ENCODE measurements around the gene KRT37. TPM values are rescaled to one million over a fixed set of nuclear protein-coding genes. Genes with fewer than 3 reads are reported as not detected.

Gene KRT37
- total RNA-seq, 1 donor from 2014 or later = not detected

DNA sequence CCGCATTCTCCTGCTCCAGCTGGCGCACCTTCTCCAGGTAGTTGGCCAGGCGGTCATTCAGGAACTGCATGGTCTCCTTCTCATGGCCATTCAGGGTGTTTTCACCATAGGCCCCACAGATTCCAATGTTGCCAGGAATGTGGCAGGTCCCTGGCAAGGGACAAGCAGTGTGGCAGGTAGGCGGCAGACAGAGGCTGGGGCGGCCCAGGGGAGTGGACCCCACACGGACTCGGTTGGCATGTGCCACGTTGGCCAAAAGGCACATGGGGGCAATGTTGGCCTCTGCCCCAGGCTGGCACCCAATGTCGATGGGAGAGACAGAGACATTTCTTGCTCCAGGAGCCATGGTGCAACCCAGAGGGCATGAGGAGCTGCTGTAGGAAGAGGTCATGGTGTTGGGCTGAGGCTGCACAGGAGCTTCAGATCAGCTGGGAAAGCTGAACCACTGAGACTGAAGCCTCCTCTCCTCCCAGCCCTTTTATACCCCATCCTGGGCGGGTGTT lies 16.2 kb upstream of the KRT37 start, which contains the start of gene KRT38:
Gene KRT38, minus strand, starts transcription at position 453 of the 503 bp plus-strand sequence. Its CDS starts 62 bp downstream, at position 391.
- DNase-seq (ENCODE audit: extremely low spot score, unreplicated experiment) = no peak
- no peaks in the 10 kb centered on the region for H3K9me3 Mint-ChIP-seq (ENCODE audit: unreplicated experiment)
- TF ChIP-seq, protein P1, sequence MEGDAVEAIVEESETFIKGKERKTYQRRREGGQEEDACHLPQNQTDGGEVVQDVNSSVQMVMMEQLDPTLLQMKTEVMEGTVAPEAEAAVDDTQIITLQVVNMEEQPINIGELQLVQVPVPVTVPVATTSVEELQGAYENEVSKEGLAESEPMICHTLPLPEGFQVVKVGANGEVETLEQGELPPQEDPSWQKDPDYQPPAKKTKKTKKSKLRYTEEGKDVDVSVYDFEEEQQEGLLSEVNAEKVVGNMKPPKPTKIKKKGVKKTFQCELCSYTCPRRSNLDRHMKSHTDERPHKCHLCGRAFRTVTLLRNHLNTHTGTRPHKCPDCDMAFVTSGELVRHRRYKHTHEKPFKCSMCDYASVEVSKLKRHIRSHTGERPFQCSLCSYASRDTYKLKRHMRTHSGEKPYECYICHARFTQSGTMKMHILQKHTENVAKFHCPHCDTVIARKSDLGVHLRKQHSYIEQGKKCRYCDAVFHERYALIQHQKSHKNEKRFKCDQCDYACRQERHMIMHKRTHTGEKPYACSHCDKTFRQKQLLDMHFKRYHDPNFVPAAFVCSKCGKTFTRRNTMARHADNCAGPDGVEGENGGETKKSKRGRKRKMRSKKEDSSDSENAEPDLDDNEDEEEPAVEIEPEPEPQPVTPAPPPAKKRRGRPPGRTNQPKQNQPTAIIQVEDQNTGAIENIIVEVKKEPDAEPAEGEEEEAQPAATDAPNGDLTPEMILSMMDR (IDR thresholded peaks at IDR 0.05) = no peak
- H3K4me1 Mint-ChIP-seq (ENCODE audit: unreplicated experiment) = no peaks in the 10 kb centered on the region
- no peaks in the 10 kb centered on the region for H3K36me3 Mint-ChIP-seq (ENCODE audit: unreplicated experiment)
- H3K27me3 Mint-ChIP-seq (ENCODE audit: unreplicated experiment) = peaks cover 25% of the 10 kb centered on the region
- no peak within 1 kb of the TSS for H3K27ac Mint-ChIP-seq (ENCODE audit: unreplicated experiment)
- H3K4me3 Mint-ChIP-seq (ENCODE audit: unreplicated experiment) = no peak within 1 kb of the TSS

DNA sequence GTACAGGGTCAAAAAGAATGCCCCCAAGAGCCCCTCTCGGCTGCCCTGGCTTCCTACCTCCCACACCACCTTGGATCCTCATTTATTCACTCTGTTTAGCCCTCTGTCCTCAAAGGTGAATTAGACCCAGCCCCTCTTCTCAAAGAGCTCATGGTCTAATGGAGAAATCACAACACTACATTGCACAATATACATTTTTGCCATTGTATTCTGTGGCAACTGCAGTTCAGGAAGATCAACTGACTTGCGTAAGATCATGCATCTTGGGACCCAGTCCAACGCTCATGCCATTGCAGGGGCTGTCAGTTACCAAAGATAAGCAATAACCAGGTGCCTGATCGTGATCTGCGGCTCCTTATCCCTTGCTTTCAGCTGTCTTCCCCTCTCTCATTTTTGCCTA lies 15.0 kb upstream of the KRT37 start:
- no peak overlapping the region for H3K27ac Mint-ChIP-seq (ENCODE audit: unreplicated experiment)
- TF ChIP-seq, protein P1 (IDR thresholded peaks at IDR 0.05) = no peak
- no peaks in the 10 kb centered on the region for H3K36me3 Mint-ChIP-seq (ENCODE audit: unreplicated experiment)
- no peak for DNase-seq (ENCODE audit: extremely low spot score, unreplicated experiment)
- no peaks in the 10 kb centered on the region for H3K9me3 Mint-ChIP-seq (ENCODE audit: unreplicated experiment)
- H3K4me1 Mint-ChIP-seq (ENCODE audit: unreplicated experiment) = no peaks in the 10 kb centered on the region
- H3K4me3 Mint-ChIP-seq (ENCODE audit: unreplicated experiment) = no peak overlapping the region
- peaks cover 24% of the 10 kb centered on the region for H3K27me3 Mint-ChIP-seq (ENCODE audit: unreplicated experiment)

DNA sequence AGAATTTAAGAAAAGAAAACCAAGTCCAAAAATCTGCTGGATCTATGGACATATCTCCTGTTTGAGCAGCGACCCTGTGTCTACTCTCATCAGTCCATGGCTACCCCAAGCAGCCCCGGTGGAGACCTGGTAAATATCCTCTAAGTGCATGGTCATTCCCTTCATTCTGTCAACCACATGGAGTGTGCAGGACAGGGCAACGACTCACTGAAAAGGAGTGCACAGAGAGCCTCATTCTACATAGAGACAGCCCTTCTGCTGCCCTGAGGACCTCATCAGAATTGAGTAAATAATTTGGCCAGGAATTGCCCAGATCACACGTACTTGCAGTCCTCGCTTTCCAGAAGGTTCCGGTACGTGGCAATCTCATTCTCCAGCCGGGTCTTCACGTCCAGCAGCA lies 13.4 kb upstream of the KRT37 start:
- no peak for DNase-seq (ENCODE audit: extremely low spot score, unreplicated experiment)
- H3K4me3 Mint-ChIP-seq (ENCODE audit: unreplicated experiment) = no peak overlapping the region
- H3K9me3 Mint-ChIP-seq (ENCODE audit: unreplicated experiment) = no peaks in the 10 kb centered on the region
- TF ChIP-seq, protein P1 (IDR thresholded peaks at IDR 0.05) = no peak
- no peak overlapping the region for H3K27ac Mint-ChIP-seq (ENCODE audit: unreplicated experiment)
- no peaks in the 10 kb centered on the region for H3K4me1 Mint-ChIP-seq (ENCODE audit: unreplicated experiment)
- no peaks in the 10 kb centered on the region for H3K36me3 Mint-ChIP-seq (ENCODE audit: unreplicated experiment)
- peaks cover 14% of the 10 kb centered on the region for H3K27me3 Mint-ChIP-seq (ENCODE audit: unreplicated experiment)

DNA sequence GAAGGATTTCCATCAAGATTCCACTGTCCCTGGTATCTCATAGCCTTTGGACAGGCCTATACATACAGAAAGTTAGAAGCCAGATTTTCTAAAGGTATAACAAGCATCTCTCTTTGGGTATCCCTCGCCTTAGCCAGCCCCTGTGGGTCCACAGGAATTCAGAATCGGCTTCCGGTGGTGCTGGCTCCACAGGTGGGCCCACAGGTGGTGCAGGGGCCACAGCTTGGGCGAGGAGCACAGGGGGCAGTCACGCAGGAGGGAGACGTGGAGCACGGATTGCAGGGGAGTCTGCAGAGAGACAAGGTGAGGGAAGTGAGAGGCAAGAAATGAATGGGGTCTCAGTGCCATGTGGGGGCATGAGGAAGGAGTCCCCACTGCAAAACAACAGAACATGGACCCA lies 12.9 kb upstream of the KRT37 start:
- no peaks in the 10 kb centered on the region for H3K36me3 Mint-ChIP-seq (ENCODE audit: unreplicated experiment)
- H3K4me3 Mint-ChIP-seq (ENCODE audit: unreplicated experiment) = no peak overlapping the region
- no peaks in the 10 kb centered on the region for H3K9me3 Mint-ChIP-seq (ENCODE audit: unreplicated experiment)
- DNase-seq (ENCODE audit: extremely low spot score, unreplicated experiment) = no peak
- H3K4me1 Mint-ChIP-seq (ENCODE audit: unreplicated experiment) = no peaks in the 10 kb centered on the region
- H3K27ac Mint-ChIP-seq (ENCODE audit: unreplicated experiment) = no peak overlapping the region
- H3K27me3 Mint-ChIP-seq (ENCODE audit: unreplicated experiment) = peaks cover 14% of the 10 kb centered on the region
- TF ChIP-seq, protein P1 (IDR thresholded peaks at IDR 0.05) = no peak

DNA sequence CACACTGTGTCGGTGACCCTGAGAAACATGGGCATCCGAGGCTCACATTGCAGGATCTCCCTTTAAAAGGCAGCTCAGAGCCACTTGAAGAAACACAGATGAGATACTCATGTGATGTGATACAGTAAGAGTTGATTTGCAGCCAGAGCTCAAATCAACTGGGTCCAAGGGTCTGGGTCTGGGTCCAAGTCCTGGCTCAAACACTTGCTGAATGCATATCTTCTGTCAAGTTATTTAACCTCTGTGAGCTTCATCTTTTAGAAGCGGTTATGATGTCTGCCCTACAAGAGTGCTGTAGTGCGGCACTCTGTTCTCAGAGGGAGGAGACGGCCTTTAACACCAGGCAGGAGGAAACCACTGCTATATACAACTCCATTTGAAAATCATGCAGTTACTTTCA lies 10.0 kb upstream of the KRT37 start:
- Mint-ChIP-seq H3K9me3 (ENCODE audit: unreplicated experiment) (no peaks in the 10 kb centered on the region), H3K36me3 (ENCODE audit: unreplicated experiment) (no peaks in the 10 kb centered on the region), H3K27me3 (ENCODE audit: unreplicated experiment) (peaks cover 7% of the 10 kb centered on the region), H3K27ac (ENCODE audit: unreplicated experiment) (no peak overlapping the region), H3K4me3 (ENCODE audit: unreplicated experiment) (no peak overlapping the region), H3K4me1 (ENCODE audit: unreplicated experiment) (no peaks in the 10 kb centered on the region)
- TF ChIP-seq, protein P1 (IDR thresholded peaks at IDR 0.05) = no peak
- DNase-seq (ENCODE audit: extremely low spot score, unreplicated experiment) = no peak
